ENCODE results near the gene PPIF.

GRCh38 chr10:79356104-79356503, 8.8 kb downstream of the PPIF start:
- TF ChIP-seq CTCF (IDR thresholded peaks at IDR 0.05; ENCODE audit: low read depth, low read length, poor library complexity, severe bottlenecking) (no peak), EZH2phosphoT487 (IDR thresholded peaks at IDR 0.05; ENCODE audit: borderline replicate concordance, low read length) (no peak)
